ENCODE results near the gene SYNPR.

SYNPR gene

DNA sequence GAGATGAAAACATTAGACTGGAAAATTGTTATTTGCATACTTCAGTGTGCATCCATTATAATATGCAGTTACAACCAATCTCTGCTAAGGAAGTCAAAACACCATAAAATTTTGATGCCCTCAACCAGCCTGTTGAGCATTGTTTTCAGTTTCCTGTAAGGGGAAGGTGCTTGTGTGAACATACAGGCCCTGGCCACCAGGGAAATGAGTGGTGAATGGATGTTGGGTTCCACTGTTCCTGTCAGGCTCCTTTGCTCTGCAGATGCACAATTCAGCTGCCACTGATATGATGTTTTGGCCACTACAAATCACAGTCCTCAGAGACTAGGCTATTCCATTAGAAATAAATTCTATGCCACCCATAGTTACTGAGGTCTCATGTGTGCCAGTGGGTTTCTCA lies 184.6 kb downstream of the SYNPR start:
- no peak for DNase-seq (ENCODE audit: extremely low read depth in 1 of 2, low read depth in 1 of 2)

DNA sequence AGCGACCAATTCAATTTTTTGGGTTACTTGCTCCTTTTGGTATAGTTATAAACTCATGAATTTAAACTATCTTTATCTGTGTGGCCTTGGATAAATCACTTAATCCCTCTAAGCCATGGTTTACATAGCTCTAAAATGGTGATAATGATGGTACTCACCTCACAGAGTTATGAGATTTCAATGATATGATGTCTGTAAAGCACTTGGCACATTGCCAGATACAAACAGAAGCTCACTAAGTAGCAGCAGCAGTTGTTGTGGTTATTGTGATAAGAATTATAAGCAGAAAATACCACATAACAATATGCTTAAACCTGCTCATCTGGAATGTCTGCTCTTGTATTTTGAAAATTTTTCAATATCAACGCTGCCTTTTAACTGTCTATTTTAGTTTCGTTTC lies 189.3 kb downstream of the SYNPR start:
- no peak for DNase-seq (ENCODE audit: extremely low read depth in 1 of 2, low read depth in 1 of 2)

DNA sequence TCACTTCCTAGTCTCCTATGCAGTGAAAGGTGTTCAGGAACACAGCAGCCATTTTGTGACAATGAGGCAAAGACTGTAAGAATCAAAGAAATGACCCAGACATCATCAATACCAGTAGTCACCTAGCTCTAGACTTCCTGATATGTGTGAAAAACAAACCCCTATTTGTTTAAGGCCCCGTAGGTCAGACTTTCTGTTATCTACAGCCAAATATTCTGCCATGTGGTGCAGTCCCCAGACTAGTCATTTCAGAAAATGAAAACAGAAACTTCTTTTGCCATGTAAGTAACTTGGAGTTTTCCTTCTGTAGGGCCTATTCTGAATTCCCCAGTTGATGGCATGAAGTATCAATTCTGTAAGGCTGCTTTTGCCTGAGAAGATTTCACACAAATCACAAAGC lies 192.6 kb downstream of the SYNPR start:
- DNase-seq (ENCODE audit: extremely low read depth in 1 of 2, low read depth in 1 of 2), result no peak

DNA sequence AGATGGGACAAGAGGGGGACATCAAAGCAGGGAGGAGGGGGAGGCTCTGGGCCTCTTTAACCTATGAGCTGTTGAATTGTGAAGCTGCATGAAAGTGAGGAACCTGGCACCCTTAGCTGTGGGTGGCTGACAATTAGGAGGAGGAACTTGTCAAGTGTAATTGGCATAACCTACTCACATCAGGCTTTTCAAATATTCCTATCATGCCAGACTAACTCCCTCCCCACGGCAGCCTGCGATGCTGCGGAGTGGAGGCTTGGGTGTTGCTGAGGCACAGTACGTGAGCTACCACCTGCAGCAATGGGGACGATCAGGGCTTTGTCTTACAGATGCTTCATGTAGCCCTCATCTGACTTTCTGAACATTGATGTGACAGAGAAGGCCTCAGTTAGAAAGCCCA lies 193.7 kb downstream of the SYNPR start:
- DNase-seq (ENCODE audit: extremely low read depth in 1 of 2, low read depth in 1 of 2), result no peak

DNA sequence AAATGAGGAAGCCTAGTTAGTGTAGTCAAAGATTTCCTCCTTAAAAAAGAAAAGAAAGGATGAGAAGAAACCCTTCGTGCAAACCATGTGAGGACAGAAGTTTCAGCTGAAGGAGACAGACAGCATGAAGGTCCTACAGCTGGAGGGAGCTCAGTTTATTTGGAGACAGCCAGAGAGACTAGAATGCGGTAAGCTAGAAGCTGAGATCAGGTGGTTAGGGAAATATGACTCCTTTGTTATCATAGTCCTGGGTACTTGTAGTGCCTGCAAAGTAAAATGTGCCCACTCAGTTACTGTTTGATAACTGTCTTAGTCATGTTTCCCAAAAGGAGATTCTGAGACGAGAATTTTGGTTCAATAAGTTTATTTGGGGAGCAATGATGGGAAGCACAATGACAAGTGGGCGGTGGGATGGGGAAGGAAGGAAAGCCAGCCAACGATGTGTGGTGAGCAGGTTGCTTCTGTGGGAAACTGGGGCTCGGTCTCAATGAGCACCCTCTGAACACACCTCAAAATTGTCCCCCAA lies 195.6 kb downstream of the SYNPR start:
- no peak for DNase-seq (ENCODE audit: extremely low read depth in 1 of 2, low read depth in 1 of 2)

DNA sequence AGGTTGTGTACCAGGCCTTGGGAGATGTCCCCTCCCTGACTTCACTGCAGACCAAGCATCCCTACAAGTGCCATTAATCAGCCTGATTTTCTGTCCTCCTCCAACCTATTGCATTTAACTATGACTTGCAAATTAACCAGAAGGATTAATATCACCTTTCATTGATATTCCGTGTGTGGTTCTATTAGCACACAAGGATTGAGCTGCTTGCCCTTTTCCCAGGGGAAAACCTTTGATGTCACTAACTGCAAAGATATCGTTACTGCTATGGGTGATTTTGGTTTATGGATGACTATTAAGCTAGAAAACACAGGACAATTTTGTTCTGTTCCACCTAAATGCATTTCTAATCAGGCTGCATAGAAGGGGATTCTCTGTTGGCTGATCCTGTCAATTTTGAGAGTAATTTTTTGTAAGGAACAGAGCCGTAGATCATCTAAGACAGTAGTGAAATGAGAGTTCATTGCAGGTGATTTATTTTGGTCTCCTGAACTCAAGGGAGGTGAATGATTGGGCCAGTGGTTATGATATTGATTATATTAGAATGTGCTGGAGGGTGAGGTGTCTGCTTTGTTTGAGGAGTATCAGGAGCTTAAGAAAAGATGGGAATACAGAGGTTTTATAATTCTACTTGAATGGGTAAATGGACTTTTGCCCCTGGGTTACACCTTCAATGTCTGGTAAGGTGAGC lies 196.9 kb downstream of the SYNPR start:
- DNase-seq (ENCODE audit: extremely low read depth in 1 of 2, low read depth in 1 of 2), result no peak

DNA sequence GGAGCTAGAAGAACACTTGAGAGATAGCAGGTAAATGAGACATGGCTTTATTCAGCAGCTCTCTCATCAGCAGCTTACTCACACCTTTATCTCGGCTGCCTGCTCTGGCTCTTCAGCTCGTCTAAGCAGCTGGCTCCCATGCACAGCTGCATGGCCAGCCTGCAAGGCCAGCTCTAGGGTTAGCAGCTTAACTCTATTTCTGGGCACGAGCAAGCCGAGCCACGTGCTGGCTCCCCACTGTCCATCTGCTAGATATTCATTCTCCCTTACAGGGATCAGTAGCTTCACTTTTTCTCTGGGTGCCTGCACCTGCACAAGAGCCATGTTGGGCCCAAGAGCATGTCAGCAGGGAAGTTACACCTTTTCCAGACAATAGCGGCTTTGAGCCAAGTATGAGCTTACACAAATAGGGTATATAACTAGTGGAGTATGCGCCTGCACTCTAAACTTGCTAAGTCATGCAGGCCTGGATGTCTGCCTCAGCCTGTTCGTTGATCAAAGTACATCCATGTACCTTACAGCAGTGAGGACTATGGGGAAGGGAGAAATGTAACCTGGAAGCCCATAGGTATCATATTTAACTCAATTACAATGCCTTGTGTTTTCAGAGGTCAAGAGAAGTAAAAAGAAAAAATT lies 199.5 kb downstream of the SYNPR start:
- DNase-seq (ENCODE audit: extremely low read depth in 1 of 2, low read depth in 1 of 2), result no peak

DNA sequence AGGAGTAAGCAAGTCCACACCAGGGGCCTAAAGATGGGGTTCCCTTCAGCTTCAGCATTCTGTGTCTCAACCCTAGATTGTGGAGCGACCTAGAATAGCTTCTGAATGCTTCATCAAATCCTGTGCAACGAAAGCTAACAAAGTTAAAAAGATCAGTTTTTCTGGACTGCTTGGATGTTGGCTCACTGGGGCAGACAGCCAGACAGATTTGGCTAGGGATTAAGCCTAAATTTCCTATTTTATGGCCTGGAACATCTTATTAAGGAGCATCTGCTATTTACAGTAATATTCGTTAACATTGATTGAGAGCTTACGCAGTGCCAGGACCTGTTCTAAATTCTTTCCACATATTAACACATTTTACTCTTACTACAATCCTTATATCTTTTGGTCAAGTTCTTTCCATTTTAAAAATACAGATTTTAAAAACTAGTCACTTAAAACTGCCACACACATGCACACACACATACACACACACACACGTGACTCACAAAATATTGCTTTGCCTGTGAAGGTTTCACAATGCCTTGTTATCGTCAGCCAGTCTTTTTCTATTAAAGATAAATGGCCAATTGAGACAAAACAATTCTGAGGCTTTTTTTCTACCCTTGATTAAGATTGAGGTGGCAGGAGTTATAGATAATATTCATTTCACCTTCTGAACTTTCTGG lies 201.0 kb downstream of the SYNPR start:
- DNase-seq (ENCODE audit: extremely low read depth in 1 of 2, low read depth in 1 of 2), result no peak

DNA sequence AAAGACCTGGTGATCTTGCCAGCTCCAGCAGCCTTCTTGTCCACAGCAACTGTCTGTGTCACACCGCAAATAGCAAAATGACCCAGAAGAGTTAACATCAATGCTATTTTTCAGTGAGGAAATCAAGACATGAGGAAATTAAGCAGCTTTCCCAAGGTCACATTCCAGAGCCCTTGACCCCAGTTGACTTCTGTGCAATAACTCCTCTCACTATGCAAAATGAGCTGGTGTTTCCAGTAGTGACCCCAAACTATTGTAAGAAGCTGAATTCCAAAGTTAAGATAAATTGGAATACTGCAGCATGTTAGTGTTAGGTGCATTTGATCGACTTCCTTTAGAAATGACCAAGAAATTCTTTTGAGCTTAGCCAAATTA lies 201.5 kb downstream of the SYNPR start:
- DNase-seq (ENCODE audit: extremely low read depth in 1 of 2, low read depth in 1 of 2), result no peak

DNA sequence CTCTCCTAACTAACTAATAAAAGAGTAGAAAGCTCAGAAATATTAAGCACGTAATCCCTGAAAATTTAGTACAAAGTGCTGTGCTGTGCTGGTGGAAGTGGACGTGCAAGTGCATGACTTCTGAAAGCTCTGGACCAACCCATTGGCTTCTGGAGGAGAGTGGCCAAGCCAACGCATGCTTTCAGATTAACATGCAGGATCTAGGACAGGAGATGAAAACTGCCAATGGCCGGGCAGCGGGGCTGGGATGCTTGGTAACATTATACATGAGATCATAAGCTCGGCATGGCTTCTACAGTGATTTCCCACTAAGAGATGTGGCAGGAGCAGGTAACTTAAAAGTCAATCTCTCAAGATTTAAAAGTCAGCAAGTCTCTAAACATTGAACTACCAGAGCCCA lies 203.5 kb downstream of the SYNPR start:
- no peak for DNase-seq (ENCODE audit: extremely low read depth in 1 of 2, low read depth in 1 of 2)

DNA sequence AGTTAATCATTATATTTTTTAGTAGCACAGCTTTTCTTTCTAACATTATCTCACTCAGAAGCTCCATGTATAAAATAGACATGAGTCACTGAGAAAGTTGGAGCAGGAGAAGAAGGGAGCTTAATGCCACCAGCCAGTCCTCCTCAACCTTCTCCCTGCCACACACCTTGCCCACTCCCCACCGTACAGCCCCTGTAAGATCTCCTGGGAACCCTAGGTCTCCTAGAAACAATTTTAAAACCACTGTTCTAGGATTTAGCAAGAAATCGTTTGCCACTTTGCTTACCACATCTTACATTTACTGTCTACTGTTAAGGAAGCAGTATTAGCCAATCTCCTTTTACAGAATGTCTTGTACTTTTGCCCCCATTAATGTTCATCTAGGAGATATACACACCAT lies 204.2 kb downstream of the SYNPR start:
- no peak for DNase-seq (ENCODE audit: extremely low read depth in 1 of 2, low read depth in 1 of 2)

DNA sequence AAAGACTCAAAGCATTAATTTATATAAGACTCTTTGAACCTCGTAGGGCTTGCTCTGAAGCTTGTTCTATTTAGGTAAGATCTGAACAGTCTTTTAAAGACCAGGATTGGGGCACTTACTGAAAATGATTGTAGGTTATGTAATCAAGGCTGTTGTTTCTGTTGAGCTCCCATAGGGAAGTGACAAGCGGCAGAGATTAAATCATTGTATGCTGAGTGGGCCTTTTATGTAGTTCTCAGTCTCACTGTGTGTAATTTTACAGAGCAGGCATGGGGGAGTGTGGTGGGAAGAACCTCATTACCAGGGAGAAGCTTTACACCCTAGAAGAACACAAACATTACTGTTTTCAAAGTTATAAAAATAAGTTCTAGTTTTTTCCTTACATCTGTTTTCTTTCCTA lies 214.4 kb downstream of the SYNPR start:
- no peak for DNase-seq (ENCODE audit: extremely low read depth in 1 of 2, low read depth in 1 of 2)

DNA sequence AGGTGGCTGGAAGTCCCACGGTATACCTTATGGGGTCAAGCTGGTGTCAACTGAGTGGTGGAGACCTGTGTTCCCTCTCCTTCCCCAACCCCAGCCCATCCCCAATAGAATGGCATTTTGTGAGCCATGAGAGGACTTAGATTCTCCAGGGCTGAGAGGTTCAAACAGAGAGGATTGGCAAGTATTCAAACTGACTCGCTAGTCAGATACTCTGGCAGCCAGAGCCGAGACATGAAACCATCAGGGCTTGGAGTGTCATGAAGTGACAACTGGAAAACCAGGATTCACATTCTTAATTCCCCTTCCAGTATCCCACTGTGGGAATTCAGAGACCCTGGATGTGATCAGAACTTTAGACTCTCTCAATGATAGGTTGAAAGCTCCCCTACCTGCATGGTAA lies 215.0 kb downstream of the SYNPR start:
- no peak for DNase-seq (ENCODE audit: extremely low read depth in 1 of 2, low read depth in 1 of 2)

DNA sequence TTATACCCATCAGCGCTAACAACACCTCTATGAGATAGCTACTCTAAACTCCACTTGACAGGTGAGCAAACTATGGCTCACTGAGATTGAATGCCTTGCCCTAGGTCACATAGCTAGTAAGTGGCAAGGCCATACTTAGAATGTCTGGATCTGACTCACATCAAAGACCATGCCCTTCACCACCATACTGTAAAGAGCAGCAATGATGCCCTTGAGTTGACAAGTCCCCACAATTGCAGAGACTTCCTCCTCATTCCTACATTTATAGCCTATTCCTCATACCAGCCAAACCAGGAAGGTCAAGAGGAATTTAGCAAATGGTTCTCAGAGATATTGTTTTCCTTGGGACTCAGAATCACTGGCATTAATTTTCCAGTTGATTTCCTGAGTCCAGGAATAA lies 216.5 kb downstream of the SYNPR start:
- no peak for DNase-seq (ENCODE audit: extremely low read depth in 1 of 2, low read depth in 1 of 2)

DNA sequence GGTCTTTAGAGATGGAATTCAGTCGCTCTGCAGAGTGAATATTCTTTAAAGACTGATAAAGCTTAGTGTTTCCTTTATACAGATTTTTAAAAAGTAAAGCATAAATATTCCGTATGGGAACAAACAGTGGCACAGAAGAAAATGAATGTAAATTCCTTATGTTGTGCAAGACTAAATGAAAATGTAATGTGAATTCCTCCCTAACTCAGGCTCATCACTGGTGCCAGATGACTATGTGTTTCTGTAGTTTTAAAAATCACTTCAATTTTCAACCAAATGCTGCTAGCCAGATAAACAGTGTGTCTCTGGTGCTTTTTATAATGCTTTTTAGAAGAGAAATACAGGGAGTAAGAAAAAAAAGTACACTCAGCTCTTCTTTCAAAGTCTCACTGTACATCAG lies 219.5 kb downstream of the SYNPR start:
- no peak for DNase-seq (ENCODE audit: extremely low read depth in 1 of 2, low read depth in 1 of 2)

DNA sequence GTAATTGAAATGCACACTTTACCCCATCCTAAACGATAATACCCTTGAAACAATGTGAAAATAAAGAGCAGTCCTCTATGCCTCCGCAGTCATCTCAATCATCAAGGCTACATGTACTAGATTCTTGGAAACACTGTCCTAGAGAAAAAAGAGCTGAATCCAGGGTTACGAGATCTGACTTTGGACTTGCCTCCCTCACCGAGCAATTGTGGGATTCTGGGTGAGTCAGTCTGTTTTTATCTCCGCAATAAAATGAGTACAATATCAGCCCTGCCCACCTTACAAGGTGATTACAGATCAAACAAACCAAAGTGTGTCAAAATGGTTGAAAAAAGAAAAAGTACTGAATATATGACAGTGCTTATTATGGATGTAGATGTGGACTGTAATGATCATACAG lies 222.1 kb downstream of the SYNPR start:
- no peak for DNase-seq (ENCODE audit: extremely low read depth in 1 of 2, low read depth in 1 of 2)

DNA sequence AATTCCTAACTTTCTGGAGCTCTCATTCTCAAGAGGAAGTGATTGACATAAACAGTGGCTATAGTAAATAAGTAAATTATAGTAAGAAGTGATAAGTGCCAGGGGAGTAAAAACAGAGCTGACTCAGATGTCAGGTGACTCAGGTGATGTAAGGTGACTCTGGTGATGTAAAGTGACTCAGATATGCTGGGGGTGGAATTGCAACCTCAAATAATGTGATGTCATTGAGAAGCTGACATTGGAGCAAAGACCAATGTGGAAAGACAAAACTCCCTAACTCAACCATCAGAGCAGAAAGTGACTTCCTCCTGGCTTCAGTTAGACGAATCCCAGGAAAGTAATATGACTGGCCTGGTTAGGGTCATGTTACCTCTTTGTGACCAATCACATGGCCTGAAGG lies 230.2 kb downstream of the SYNPR start:
- no peak for DNase-seq (ENCODE audit: extremely low read depth in 1 of 2, low read depth in 1 of 2)

DNA sequence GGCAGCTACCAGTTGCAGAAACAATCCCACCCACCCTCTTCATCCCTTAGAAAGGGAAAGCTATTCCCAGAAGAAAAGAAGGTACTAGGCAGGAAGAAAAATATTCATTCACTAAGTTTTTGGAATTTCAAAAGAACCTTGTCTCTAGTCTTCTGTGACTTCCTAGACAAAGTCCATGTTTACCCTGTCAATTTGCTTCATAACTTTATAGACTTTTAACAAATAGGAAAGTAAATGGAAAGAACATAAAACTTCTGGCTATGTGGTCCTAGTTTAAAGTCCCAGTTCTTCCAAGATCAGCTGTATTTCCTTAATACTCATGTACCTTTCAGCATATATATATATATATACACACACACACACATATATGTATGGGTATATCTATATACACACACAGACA lies 230.7 kb downstream of the SYNPR start:
- no peak for DNase-seq (ENCODE audit: extremely low read depth in 1 of 2, low read depth in 1 of 2)

DNA sequence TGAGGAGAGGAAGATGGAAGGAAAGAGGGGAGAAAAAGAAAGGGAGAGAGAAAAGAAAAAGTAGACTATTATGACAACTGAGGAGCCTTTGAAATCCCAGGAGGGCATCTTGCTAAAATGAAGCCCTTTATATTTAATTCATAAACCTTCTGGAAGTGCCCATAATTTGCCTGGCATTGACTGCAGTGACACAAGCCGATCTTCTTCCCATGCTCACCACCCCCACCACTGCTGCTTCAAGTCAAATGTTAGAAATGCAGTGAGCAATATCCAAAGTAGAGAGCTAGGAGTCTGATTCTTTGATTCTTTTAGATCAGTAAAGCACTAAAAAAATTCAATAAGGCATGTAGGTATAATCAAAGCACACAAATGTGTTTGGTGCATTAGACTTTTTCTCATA lies 235.7 kb downstream of the SYNPR start:
- DNase-seq (ENCODE audit: extremely low read depth in 1 of 2, low read depth in 1 of 2), result no peak

DNA sequence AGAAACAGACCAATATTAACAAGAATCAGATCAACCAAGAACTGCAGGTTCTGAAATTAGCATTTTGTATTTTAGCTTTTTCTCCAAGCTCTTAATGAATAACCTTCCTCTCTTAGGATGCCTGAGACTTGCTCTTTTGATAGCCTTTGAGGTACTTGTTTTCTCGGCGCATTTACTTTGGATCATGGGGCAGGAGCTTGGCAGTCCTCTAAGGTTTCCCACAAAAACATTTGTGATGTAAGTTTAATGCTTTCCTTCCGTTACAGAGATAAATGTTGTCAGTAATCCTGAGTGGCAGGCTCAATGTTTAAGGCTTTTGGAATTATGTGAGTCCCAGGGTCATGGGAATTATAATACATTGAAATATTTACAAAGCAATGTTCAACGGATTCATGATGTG lies 236.6 kb downstream of the SYNPR start:
- no peak for DNase-seq (ENCODE audit: extremely low read depth in 1 of 2, low read depth in 1 of 2)

DNA sequence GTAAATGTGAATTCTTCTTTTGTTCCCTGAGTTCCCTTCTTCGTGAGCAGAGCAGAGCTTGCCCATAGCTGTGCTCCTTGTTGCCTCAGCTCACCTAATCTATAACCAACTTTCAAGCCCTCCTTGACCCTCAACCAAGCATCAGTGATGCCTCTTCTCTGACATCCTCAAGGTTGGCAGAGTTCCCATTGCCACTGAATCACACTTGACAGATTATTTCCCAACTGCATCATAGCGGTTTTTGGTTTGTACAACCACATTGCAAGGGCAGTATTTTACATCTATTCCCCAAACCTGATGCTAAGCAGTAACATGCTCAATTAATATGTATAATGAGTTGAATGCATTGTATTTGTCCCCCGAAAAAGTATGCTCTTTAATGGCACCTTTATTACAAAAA lies 241.3 kb downstream of the SYNPR start:
- DNase-seq (ENCODE audit: extremely low read depth in 1 of 2, low read depth in 1 of 2), result no peak

DNA sequence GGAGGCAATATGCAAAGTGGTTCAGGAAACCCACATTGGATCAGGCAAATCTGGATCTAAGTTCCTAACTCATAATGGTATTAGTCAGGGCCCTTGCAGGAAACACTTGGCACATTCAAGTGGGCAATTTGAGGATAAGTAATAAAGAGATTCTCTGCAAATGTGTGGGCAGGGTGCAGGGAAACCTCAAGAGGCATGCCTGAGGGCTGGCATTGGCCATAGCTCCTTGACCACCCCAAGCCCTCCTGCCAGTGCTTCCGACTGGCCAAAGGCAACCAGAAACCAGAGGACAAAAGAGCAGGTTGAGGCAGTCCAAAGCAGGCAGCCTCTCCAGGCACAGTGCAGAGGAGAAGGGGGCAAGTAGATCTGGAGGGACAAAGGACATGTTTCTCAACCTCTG lies 243.5 kb downstream of the SYNPR start:
- no peak for DNase-seq (ENCODE audit: extremely low read depth in 1 of 2, low read depth in 1 of 2)

Measured in activated CD8-positive, alpha-beta memory T cell treated with anti-CD3 and anti-CD28 coated beads for 1 hour (primary cell).